Endothelial cell of umbilical vein (primary cell): ENCODE measurements around the gene PRKG1. TPM values are rescaled to one million over a fixed set of nuclear protein-coding genes. Genes with fewer than 3 reads are reported as not detected.

Source experiments
- BruUV-seq: library from RNA; stranded (reverse); fragments of 400-500 nt; replicated peaks from 2 replicates; lab custom pipeline; 2021; lab: Mats Ljungman, UMichigan
- CTCF ChIA-PET: fragments of 300-600, 350-600 bp; sonication (Branson Sonifier 250); formaldehyde crosslinking; loops from one replicate; lab custom pipeline; 2021; ENCODE audit warnings: antibody characterized with exemption, inconsistent platforms; lab: Charles Lee
- POLR2A ChIA-PET: fragments of 300-600, 350-600 bp; sonication (Branson Sonifier 250); formaldehyde crosslinking; loops from one replicate; lab custom pipeline; 2021; ENCODE audit warnings: antibody characterized with exemption, inconsistent platforms; lab: Charles Lee
- DNase-seq: peaks from one replicate; pipeline ENCODE4 v3.0.0-alpha.2; 2011; ENCODE audit warnings: low read depth, low spot score
- FAIRE-seq: peaks from 2 replicates; lab custom pipeline; 2011; peaks lifted over from hg19 to GRCh38; lab: Jason Lieb, UNC
- H2AFZ ChIP-seq: 2 replicates; pipeline ENCODE4 v1.6.0; 2012; ENCODE audit warnings: low read depth, low read length, control low read depth, inconsistent platforms
- H3K27ac ChIP-seq: 2 replicates; pipeline ENCODE4 v1.5.1; 2011; ENCODE audit warnings: low read depth, mild to moderate bottlenecking, control low read depth, low read length, moderate library complexity; ENCODE audit not compliant: insufficient read depth
- H3K27me3 ChIP-seq, 2 experiments: 2 replicates each; pipeline versions ENCODE4 v1.6.0 to v1.6.1; 2011; ENCODE audit warnings: low read length in 2 of 2, mixed read lengths in 1 of 2; ENCODE audit not compliant: control insufficient read depth in 2 of 2, insufficient read depth in 2 of 2
- H3K36me3 ChIP-seq, 2 experiments: 2 replicates in 1 of 2; 3 replicates in 1 of 2; pipeline ENCODE4 v1.5.1; 2011; ENCODE audit warnings: low read length in 2 of 2, mild to moderate bottlenecking in 1 of 2, moderate library complexity in 1 of 2; ENCODE audit not compliant: control insufficient read depth in 2 of 2, insufficient read depth in 2 of 2; ENCODE audit errors: extremely low read depth in 1 of 2
- H3K4me1 ChIP-seq: 3 replicates; pipeline ENCODE4 v1.5.1; 2011; ENCODE audit warnings: mild to moderate bottlenecking, low read length; ENCODE audit not compliant: control insufficient read depth, insufficient read depth; ENCODE audit errors: extremely low read depth
- H3K4me2 ChIP-seq: 2 replicates; pipeline ENCODE4 v1.6.1; 2011; ENCODE audit warnings: low read length, control low read depth, mixed read lengths; ENCODE audit not compliant: insufficient read depth
- H3K4me3 ChIP-seq, 3 experiments: fragments of 200-600 bp in 1 of 3; sonication (generic), shearing (Covaris generic) in 1 of 3; replicated peaks in 1 of 3; 2 replicates each; pipeline ENCODE4 v1.5.1; 2011 to 2016; ENCODE audit warnings: control low read depth in 3 of 3, low read length in 3 of 3, mild to moderate bottlenecking in 2 of 3, inconsistent platforms in 1 of 3, low read depth in 1 of 3, moderate library complexity in 1 of 3; ENCODE audit not compliant: insufficient read depth in 1 of 3
- H3K79me2 ChIP-seq: 2 replicates; pipeline ENCODE4 v1.6.0; 2012; ENCODE audit warnings: low read length, inconsistent platforms; ENCODE audit not compliant: control insufficient read depth, insufficient read depth
- H3K9ac ChIP-seq: replicated peaks from 2 replicates; pipeline ENCODE3; 2011; ENCODE audit warnings: low read length, control low read depth; ENCODE audit not compliant: insufficient read depth; ENCODE audit errors: extremely low read depth
- H3K9me1 ChIP-seq: replicated peaks from 3 replicates; pipeline ENCODE4 v1.6.0; 2011; ENCODE audit warnings: mild to moderate bottlenecking, low read length; ENCODE audit not compliant: control insufficient read depth, insufficient read depth; ENCODE audit errors: extremely low read depth
- H3K9me3 ChIP-seq: replicated peaks from 2 replicates; pipeline ENCODE4 v1.5.1; 2012; ENCODE audit warnings: low read length, inconsistent platforms; ENCODE audit not compliant: control insufficient read depth, insufficient read depth
- H4K20me1 ChIP-seq: replicated peaks from 2 replicates; pipeline ENCODE3; 2011; ENCODE audit warnings: mild to moderate bottlenecking, low read length; ENCODE audit not compliant: control insufficient read depth, insufficient read depth; ENCODE audit errors: extremely low read depth
- EZH2 ChIP-seq: IDR thresholded peaks from 2 replicates; pipeline ENCODE4 v1.6.1; 2012; ENCODE audit warnings: borderline replicate concordance, low read depth, mild to moderate bottlenecking, moderate library complexity, low read length, inconsistent platforms; ENCODE audit not compliant: severe bottlenecking
- FOS ChIP-seq: IDR thresholded peaks from 2 replicates; pipeline ENCODE4 v1.6.1; 2011; ENCODE audit warnings: mild to moderate bottlenecking, low read length, moderate library complexity, borderline replicate concordance; ENCODE audit not compliant: insufficient read depth
- GATA2 ChIP-seq: IDR thresholded peaks from 2 replicates; pipeline ENCODE4 v1.7.0; 2011; ENCODE audit warnings: low read depth, mild to moderate bottlenecking, moderate library complexity, mixed read lengths, low read length; ENCODE audit not compliant: insufficient read length, insufficient read depth
- JUN ChIP-seq: IDR thresholded peaks from 2 replicates; pipeline ENCODE4 v1.6.1; 2011; ENCODE audit warnings: borderline replicate concordance, low read depth; ENCODE audit not compliant: insufficient read length, insufficient read depth
- MYC ChIP-seq: IDR thresholded peaks from one replicate; pipeline ENCODE4 v1.6.1; 2011; ENCODE audit warnings: mild to moderate bottlenecking, low read depth, low read length
- POLR2A ChIP-seq: IDR thresholded peaks from 2 replicates; pipeline ENCODE4 v1.6.1; 2012; ENCODE audit warnings: low read depth, mild to moderate bottlenecking, control low read depth, low read length
- POLR2AphosphoS5 ChIP-seq: IDR thresholded peaks from 2 replicates; pipeline ENCODE4 v1.6.1; 2012; ENCODE audit warnings: low read depth, mild to moderate bottlenecking, control low read depth, low read length, moderate library complexity; ENCODE audit not compliant: insufficient read depth
- dilution Hi-C: fragments of 300-500 bp; cut with MboI; formaldehyde crosslinking; loops from one replicate; pipeline ENCODE4 v1.15.0; 2019; ENCODE audit warnings: low sequenced_read_pairs; ENCODE audit not compliant: extremely low pct_ligation_motif_present
- intact Hi-C: fragments of 100-400 bp; cut with micrococcal nuclease; formaldehyde crosslinking; loops from one replicate; pipeline ENCODE4 v1.10.0; 2022
- polyA plus RNA-seq, 4 experiments: library from polyadenylated mRNA; depleted of rRNA in 3 of 4; stranded (reverse) in 3 of 4; unstranded in 1 of 4; fragments of >200 nt; gene quantifications; 2 replicates each; pipeline versions ENCODE4 v1.2.1 to v1.2.3, GENCODE V29; 2011 to 2012; ENCODE audit warnings: missing spikeins in 1 of 4
- total RNA-seq: library from RNA; stranded (reverse); gene quantifications from 2 replicates; pipeline ENCODE4 v1.2.3, GENCODE V29; 2021
- TF ChIP-seq, protein P1 (sequence below): IDR thresholded peaks from 2 replicates; pipeline ENCODE4 v1.6.1; 2011; ENCODE audit not compliant: insufficient read depth, insufficient read length
- TF ChIP-seq, protein P2 (sequence below), 2 donors: IDR thresholded peaks; 1 replicate in 1 of 2; 2 replicates in 1 of 2; pipeline ENCODE4 v1.5.1; 2011; ENCODE audit warnings: low read length in 2 of 2, mild to moderate bottlenecking in 2 of 2, moderate library complexity in 2 of 2, control low read depth in 1 of 2, inconsistent platforms in 1 of 2, low read depth in 1 of 2; ENCODE audit not compliant: insufficient read depth in 1 of 2; ENCODE audit errors: extremely low read depth in 1 of 2

Gene PRKG1
- total and polyA plus RNA-seq, 2 donors (not counting 3 experiments of a cell fraction or from before 2014, with no cell fraction given) = 0.01 to 0.18 TPM

DNA sequence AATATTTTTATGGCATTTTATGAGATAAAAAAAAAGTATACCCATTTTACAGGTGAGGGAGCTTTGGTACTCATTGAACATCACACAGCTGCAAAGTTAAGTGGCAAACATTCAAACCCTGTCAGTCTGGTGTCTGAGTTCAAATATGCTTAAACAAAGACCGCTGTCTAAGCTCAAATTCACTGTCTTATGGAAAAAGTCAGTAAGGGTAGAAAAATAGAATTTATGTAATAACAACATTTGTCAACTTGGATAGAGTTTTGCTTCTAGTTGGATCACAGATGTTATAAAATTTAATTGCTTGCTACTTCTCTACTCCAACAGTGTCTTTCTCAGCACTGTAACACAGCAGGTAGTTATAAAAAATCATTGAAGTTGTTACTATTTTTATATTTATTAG lies 786.8 kb downstream of the PRKG1 start:
- H3K36me3 ChIP-seq = no peaks in the 10 kb centered on the region
- CTCF ChIA-PET = no interaction called here
- no peaks in the 10 kb centered on the region for H3K79me2 ChIP-seq
- POLR2A ChIA-PET = no interaction called here
- H3K4me3 ChIP-seq = no peak overlapping the region
- no TSS peak for BruUV-seq
- H3K9me3 ChIP-seq = no peaks in the 10 kb centered on the region
- no peak overlapping the region for H3K4me2 ChIP-seq
- no peaks in the 10 kb centered on the region for H3K27me3 ChIP-seq
- H2AFZ ChIP-seq = no peak overlapping the region
- no peaks in the 10 kb centered on the region for H4K20me1 ChIP-seq
- TF ChIP-seq POLR2AphosphoS5 (no peak), FOS (no peak), JUN (no peak), GATA2 (no peak), EZH2 (no peak), POLR2A (no peak), MYC (no peak)
- TF ChIP-seq, protein P1, sequence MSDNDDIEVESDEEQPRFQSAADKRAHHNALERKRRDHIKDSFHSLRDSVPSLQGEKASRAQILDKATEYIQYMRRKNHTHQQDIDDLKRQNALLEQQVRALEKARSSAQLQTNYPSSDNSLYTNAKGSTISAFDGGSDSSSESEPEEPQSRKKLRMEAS = no peak
- TF ChIP-seq, protein P2, sequence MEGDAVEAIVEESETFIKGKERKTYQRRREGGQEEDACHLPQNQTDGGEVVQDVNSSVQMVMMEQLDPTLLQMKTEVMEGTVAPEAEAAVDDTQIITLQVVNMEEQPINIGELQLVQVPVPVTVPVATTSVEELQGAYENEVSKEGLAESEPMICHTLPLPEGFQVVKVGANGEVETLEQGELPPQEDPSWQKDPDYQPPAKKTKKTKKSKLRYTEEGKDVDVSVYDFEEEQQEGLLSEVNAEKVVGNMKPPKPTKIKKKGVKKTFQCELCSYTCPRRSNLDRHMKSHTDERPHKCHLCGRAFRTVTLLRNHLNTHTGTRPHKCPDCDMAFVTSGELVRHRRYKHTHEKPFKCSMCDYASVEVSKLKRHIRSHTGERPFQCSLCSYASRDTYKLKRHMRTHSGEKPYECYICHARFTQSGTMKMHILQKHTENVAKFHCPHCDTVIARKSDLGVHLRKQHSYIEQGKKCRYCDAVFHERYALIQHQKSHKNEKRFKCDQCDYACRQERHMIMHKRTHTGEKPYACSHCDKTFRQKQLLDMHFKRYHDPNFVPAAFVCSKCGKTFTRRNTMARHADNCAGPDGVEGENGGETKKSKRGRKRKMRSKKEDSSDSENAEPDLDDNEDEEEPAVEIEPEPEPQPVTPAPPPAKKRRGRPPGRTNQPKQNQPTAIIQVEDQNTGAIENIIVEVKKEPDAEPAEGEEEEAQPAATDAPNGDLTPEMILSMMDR (IDR thresholded peaks at IDR 0.05; ENCODE audit: extremely low read depth in 1 of 2, insufficient read depth in 1 of 2, low read depth in 1 of 2, low read length in 2 of 2) = no peak
- no peaks in the 10 kb centered on the region for H3K4me1 ChIP-seq
- intact Hi-C loops = no loop called here
- dilution Hi-C loops = no loop called here
- DNase-seq (no peak), FAIRE-seq (no peak)
- no peak overlapping the region for H3K9ac ChIP-seq
- no peaks in the 10 kb centered on the region for H3K9me1 ChIP-seq
- no peak overlapping the region for H3K27ac ChIP-seq
